Measurements from ENCODE around the gene CRB3.
"Not testable (repeated sequence)": the region's sequence is repeated elsewhere in the genome, so short reads cannot be mapped to it uniquely, and the experiment has no call there.

Gene CRB3

DNA sequence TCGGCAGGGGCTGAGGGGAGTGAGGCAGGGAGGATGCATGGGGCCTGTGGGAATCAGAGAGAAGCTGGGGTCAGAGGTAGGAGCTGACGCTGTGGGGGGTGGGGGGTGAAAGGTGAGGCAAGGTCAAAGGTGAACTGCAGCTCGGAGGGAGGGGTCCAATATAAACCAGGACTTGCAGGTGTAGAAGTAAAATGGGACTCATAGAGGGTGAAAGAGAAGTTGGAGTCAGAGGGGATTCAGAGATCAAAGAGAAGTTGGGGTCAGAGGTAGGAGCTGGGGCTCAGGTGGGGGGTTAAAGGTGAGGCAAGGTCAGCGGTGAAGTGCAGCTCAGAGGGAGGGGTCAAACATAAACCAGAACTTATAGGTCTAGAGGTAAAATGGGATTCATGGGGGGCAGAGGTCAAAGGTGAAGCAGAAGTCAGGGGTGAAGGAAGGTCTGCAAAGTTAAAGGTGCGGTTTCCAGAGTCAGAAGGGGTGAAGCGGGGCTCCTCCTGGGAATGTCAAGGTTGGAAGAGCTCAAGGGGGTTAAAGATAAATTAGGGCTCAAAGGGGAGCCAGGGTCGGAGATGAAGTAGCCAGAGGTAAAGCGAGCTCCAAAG lies 30.5 kb downstream of the CRB3 start:
- no peak for DNase-seq (ENCODE audit: low spot score)

DNA sequence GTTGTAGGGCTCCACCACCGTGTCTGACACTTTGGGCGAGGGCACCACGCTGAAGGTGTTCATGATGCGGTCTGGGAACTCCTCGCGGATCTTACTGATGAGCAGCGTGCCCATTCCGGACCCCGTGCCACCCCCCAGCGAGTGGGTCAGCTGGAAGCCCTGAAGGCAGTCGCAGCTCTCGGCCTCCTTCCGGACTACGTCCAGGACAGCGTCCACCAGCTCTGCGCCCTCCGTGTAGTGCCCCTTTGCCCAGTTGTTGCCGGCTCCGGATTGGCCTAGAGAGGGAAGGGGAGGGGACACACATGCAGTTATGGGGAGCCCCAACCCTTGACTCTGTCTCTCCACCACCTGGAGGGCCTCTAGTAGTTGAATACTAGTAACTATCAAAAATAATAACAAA lies 31.9 kb downstream of the CRB3 start:
- no peak for DNase-seq (ENCODE audit: low spot score)

- DNase-seq (ENCODE audit: low spot score) = no peak
Observed at GRCh38 chr19:6498294-6499036, 34.4 kb downstream of the CRB3 start.

GRCh38 chr19:6499052-6499790 lies 35.1 kb downstream of the CRB3 start:
- no peak for DNase-seq (ENCODE audit: low spot score)

- no peak for DNase-seq (ENCODE audit: low spot score)
Observed at GRCh38 chr19:6500837-6501739, 37.0 kb downstream of the CRB3 start.

DNA sequence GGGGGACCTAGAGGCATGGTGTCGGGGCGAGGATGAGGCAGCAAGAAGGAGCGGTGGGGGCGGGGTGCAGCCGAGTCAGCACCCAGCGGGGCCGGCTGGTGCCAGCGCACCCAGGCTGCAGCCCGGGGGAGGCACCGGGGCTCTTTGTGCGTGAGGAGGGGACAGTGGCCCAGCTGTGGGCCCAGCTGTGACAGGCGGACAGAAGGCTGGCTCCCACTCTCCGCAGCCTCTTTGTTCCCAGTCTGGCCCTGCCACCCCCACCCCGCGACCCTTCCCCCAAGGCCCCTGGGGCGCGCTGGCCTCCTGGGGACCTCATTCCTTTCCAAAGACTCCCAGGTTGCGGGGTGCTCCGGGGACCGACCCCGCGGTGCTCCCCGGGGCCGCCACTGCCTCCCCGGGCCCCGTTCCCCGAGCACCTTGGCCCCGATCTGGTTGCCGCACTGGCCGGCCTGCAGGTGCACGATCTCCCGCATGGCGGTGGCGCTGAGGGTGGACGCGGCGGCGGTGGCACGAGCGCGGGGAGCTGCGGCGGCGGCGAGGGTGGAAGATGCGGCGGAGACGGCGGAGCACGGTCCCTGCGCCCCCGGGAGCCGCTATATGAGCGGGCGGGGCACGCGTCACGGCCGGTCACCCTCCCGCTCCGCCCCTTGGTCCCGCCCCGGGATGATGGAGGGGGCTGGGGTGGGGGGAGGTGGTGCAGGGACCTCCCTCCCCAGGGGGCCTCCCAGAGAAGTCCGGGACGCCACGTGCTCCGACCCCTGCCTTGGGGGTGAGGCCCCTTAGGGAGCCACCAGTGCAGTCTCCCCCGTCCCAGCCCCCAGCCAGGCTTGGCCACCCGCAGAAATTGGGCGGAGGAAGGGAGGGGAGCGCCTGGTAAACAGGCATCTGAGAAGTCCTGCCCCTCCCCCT lies 37.9 kb downstream of the CRB3 start, which contains the start of gene TUBB4A:
TSS of gene TUBB4A (minus strand) at position 570 of the 909 bp plus-strand sequence. CDS start at position 473, 97 bp downstream.
- DNase-seq (ENCODE audit: low spot score) = no peak

- DNase-seq (ENCODE audit: low spot score) = no peak
Observed at GRCh38 chr19:6503407-6504201, 39.5 kb downstream of the CRB3 start.

DNA sequence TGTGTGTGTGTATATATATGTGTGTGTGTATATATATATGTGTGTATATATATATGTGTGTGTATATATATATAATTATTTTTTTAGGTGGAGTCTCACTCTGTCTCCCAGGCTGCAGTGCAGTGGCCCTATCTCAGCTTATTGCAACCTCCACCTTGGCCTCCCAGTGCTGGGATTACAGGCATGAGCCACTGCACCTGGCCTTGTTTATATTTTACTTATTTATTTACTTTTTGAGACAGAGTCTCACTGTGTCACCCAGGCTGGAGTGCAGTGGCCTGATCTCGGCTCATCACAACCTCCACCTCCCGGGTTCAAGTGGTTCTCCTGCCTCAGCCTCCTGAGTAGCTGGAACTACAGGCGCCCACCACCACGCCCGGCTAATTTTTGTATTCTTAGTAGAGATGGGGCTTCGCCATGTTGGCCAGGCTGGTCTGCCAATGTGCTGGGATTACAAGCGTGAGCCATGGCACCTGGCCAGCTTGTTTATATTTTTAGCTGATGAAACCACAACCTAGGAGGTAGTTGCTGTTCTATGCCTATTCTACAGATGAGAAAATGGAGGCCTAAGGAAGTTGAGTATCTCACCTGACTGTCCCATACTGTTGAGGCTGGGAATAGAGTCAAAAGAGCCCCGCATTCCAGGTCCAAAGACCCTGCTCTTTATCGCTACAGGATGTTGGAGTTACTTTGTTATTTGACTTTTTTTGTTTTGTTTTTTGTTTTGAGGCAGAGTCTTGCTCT lies 44.1 kb downstream of the CRB3 start:
- DNase-seq (ENCODE audit: low spot score) = not testable (repeated sequence)

GRCh38 chr19:6509118-6509971 lies 45.3 kb downstream of the CRB3 start:
- DNase-seq (ENCODE audit: low spot score) = no peak

DNA sequence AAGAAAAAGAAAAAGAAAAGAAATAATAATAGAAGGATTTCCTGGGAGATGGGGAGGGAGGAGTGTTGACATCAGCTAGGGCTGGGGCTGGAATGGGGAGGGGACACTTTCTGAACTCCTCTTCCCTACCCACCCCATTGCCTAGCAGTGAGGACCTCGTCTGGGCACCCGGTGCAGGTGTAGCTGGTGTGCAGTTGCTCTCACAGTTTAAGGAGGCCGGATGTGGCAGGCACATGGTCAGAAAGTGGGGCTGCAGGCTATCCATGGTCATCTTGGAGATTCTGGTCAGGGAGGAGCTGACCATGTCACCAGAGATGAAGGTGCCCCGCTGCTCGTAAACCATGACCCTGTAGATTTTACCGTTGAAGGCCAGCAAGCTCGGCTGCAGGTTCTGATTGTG lies 46.5 kb downstream of the CRB3 start:
- DNase-seq (ENCODE audit: low spot score) = no peak

DNA sequence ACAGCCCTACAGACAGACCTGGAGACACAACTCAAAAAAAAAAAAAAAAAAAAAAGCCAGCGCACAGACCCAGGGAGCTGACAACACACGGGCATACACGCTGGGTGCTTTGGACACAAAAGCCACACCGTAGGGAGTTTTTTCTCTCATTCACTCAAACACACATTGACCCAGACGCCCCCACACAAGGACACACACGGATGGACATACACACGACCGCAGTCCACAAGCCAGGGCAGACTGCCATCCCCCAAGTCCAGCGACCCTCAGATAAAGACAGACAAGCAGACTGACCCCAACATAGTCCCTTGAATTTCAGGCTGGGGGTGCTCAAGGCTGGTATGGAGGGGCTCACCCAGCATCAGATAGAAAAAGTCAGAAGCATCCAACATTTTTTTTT lies 50.0 kb downstream of the CRB3 start:
- DNase-seq (ENCODE audit: low spot score) = no peak

- no peak for DNase-seq (ENCODE audit: low spot score)
Observed at GRCh38 chr19:6514926-6515544, 51.0 kb downstream of the CRB3 start.

DNA sequence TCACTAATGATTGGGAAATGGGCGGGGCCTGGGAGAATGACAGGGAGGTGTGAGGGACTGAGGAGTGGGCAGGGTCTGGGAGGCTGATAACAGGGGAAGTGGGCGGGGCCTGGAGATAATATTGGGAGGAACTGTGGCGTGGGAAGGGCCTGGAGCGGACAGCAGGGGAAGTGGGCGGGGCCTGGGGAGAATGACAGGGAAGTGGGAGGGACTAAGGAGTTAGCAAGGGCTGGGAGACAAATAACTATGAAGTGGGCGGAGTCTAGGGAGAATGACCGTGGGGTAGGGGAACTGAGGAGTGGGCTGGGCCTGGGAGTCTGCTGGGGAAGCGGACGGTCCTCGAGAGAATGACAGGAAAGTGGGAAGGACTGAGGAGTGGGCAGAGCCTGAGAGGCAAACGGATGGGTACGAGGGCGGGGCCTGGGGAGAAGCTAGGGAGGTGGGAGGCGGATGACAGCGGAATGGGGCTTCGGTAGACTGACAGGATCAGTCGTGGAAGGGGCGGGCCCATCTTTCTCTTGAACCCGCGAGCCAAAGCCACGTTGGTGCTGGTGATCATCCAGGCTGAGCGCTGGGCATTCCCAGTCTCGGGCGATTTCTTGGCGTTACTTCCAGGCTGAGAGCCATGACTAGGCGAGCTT lies 52.1 kb downstream of the CRB3 start:
- DNase-seq (ENCODE audit: low spot score) = peak; percentile 98
